NCI-H2081 (cell line): ENCODE results near the gene LSM3.
A peak's percentile ranks its signal among the peaks of the same experiment; 100 is the strongest.

ENCODE experiments used
- DNase-seq, 2 experiments: peaks; one replicate each; lab custom pipeline; 2025; lab: John Stamatoyannopoulos, UW

LSM3 gene

GRCh38 chr3:14200276-14200675, 21.7 kb downstream of the LSM3 start:
- DNase-seq = no peak

DNA sequence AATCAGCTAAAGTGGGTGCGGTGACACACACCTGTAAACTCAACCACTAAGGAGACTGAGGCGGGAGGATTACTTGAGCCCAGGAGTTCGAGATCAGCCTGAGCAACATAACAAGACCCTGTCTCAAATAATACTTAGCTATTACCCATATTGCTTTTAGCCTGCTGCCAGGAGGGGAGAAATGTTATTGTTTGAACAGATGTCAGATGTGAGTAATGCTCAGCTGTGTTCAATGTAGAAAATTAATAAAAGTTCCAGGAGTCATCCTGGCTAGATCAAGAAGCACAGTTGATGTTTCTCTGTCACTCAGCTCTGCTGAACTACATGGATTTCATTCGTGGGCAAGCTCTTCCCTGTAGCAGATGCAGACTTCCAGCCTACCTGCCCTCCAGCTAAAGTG, 22.2 kb downstream of the LSM3 start:
- DNase-seq = no peak

DNA sequence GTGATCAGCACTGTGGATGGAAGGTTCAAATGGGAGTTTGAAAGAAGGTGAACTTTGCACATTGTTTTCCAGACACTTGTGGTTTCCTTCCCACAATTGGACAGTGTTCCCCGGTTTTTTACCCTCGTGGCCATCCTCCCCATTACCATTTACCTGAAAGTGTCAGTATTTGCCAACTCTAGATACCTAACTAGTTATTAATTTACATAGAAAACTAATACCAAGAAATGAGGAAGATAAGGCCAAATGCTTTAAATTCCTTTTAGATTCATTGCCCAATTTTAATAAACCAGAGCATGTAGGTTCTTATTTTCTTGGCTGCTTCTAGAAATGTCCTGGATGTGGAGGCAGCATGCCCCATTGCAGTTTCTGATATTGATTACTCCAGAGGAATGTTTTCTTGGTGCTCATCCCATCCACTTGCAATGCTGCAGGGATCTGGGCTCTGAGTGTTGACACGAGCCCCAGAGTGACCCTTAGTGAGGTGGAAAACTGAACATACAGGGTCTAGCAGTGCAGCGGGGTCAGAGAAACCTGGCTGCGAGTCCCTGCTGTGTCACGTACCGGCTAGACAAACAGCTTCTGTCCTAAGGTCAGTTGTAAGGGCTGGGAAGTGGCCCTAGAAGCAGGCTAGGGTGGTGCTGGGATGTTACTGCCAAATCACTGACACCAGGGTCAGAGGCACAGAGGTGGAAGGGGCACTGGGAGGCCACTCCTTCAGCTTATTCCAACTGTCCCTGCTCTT, 23.5 kb downstream of the LSM3 start:
- no peak for DNase-seq

DNA sequence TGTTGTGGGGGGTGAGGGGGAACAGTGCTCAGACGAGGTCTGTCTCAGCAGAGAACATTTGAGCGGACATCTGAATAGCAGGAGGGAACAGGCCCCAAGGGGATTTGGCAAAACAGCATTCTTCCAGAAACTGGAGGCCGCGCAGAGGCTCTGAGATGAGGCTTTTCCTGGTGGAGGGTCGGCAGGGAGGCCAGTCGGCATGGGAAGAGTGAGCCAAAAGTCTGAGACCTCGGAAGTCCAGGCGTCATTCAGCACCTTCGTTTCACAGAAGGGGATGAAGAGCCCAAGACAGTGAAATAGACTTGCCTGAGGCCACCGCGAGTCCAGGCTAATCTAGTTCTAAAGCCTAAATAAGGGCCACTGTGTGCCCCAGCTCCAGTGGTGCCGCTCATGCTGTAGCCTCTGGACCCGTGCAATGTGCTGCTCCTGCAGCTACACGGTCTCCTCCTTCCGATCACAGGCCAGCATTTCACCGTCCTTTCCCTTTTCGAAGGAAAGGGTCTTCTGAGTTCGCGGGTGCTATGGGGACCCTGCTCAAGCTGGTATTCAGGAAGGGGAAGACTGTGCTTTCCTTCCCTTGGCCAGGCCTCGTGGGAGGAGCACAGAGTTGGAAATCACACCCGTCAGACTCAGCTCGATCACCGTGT, 24.4 kb downstream of the LSM3 start:
- no peak for DNase-seq

DNA sequence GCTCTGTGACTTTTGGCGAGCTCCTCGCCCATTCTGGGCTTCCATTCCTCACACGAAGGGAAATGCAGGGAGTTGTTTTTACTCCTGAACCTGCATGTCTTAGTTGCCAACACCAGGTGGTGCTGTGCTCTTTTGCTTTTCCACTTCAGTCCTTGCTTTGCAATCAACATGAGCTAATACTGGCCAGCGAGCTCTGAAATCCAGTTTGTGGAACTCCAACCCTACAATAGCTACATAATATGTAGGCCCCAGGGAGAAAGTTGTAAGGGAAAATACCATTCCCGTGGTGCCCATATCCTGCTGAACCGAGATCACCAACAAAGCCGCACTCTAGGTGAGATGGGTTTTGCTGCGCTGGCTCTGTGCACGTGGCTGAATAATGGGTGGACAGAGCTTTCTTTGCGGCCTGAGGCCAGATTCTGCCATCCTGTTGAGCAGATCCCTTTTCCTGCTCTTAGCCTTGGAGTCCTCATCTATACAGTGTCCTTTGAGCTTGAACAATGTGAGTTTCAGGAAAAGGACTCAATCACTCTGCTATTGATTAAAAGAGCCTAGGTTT, 25.0 kb downstream of the LSM3 start:
- DNase-seq = peak; percentile 31 to 40

DNA sequence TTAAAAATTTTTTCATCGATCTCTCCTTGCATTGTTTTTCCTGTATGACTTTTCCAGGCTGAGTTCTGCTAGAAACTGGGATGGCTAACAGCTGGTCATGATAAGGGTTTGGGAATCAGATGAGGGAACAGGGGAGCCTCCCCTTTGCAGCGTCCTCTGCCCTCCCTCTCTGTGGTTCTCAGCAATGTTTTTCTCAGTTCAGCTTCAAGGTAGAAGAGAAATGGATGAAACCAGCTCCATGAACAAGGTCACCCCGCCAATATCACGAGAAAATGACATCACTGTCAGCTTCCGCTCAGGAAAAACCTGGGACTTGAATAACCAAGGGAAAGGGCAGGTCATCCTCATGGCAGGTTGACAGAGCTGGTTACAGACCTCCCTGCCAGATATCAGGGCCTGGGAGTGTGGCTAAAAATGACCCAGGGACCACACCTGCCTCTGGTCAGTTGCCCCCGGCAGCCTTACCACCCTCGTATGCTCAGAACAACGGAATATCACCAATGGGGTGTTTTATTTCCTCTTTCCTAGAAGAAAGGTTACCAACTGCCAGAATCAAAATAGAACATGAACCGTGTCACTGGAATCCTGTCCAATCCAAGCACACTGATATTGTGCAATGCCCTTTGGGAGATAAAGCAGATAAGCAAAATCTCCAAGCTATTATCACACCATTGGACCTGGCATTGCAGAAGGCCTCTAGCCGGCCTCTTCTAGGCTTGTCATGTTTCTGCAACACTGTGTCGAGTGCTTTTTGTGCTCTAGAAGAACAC, 26.1 kb downstream of the LSM3 start:
- DNase-seq = no peak

- DNase-seq = no peak
Observed at GRCh38 chr3:14206548-14207177, 28.0 kb downstream of the LSM3 start.

GRCh38 chr3:14208168-14208567, 29.6 kb downstream of the LSM3 start:
- no peak for DNase-seq

GRCh38 chr3:14208977-14209394, 30.4 kb downstream of the LSM3 start:
- no peak for DNase-seq

GRCh38 chr3:14209581-14210289, 31.1 kb downstream of the LSM3 start:
- DNase-seq = no peak

- no peak for DNase-seq
Observed at GRCh38 chr3:14210290-14210688, 31.7 kb downstream of the LSM3 start.

GRCh38 chr3:14210843-14211594, 32.4 kb downstream of the LSM3 start:
- DNase-seq = no peak

GRCh38 chr3:14211621-14212020, 33.0 kb downstream of the LSM3 start:
- DNase-seq = no peak

- no peak for DNase-seq
Observed at GRCh38 chr3:14212032-14212431, 33.4 kb downstream of the LSM3 start.

GRCh38 chr3:14213066-14213774, 34.6 kb downstream of the LSM3 start:
- no peak for DNase-seq

- DNase-seq = no peak
Observed at GRCh38 chr3:14214764-14215163, 36.1 kb downstream of the LSM3 start.

- DNase-seq = no peak
Observed at GRCh38 chr3:14216257-14217048, 37.8 kb downstream of the LSM3 start.

GRCh38 chr3:14218355-14218754, 39.7 kb downstream of the LSM3 start:
- DNase-seq = no peak

DNA sequence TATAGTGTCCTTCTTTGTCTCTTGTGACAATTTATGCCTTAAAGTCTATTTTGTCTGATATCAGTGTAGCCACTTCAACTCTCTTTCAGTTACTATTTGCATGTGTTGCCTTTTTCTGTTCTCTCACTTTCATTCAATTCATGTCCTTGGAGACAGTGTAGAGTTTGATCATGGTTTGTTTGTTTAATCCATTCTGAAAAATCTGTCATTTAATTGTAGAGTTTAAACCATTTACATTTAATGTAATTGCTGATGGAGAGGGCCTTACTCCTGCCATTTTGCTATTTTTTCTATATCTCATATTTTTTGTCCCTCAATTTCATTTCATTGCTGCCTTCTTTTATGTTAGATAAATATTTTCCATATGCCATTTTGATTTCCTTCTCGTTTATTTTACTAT, 42.3 kb downstream of the LSM3 start:
- DNase-seq = no peak
